Testis (tissue), 2 donors: Measurements from ENCODE around the gene CASK.

Source experiments
- CTCF ChIP-seq, 3 experiments: fragments of 450-650 bp in 2 of 3; fragments of 200-600 bp in 1 of 3; sonication (generic) in 1 of 3; IDR thresholded peaks; one replicate each; pipeline ENCODE4 v1.5.1; 2016 to 2019; ENCODE audit warnings: antibody characterized with exemption in 3 of 3, mild to moderate bottlenecking in 2 of 3, moderate library complexity in 1 of 3
- POLR2A ChIP-seq: fragments of 450-650 bp; IDR thresholded peaks from one replicate; pipeline ENCODE4 v1.6.1; 2017; ENCODE audit warnings: antibody characterized with exemption, mild to moderate bottlenecking, moderate library complexity

GRCh38 chrX:41728125-41728524 lies 195.2 kb downstream of the CASK start:
- TF ChIP-seq CTCF (IDR thresholded peaks at IDR 0.05) (no peak), POLR2A (no peak)
